Fibroblast of skin of scalp (primary cell): ENCODE results near the gene GRIA4.
"Not testable (repeated sequence)": the region's sequence is repeated elsewhere in the genome, so short reads cannot be mapped to it uniquely, and the experiment has no call there.

Experiments used
- DNase-seq: peaks from one replicate; pipeline ENCODE4 v3.0.0-alpha.2; 2013

Gene GRIA4

DNA sequence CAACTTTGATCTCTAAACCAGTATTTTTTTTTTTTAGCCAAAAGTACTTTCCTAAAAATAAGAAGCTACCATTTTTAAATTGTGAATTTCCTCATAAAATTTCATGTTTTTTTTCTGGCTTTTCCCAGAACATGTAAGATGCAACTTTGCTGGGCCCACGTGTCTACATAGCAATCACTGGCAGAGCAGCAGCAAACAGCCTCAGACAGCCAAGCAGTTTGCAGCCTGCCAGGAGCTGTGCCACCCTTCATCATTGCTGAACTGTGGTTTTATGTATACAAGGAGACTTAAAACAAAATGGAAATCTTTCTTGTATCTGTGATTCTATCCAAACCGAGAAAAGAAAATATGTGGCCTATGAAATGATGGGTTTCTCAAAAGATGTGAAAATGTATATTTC is 110.2 kb downstream of the GRIA4 start:
- DNase-seq = no peak

DNA sequence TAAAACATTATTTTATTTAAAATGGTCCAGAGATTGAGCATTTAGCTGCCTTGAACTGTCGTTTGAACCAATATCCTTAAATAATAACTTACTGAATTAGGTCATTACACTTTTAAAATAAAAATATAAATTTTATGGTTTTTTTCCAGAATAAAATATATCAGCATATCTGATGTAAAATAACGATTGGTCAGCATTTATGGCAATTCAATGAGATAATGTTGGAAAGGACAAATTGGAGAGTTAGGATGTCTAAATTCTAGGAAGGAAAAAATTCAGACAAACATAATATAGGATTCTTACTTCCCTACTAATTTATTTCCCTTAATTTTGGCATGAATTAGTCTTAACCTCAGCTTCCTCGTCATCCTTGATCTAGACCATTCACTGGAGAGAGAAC is 113.4 kb downstream of the GRIA4 start:
- DNase-seq = no peak

DNA sequence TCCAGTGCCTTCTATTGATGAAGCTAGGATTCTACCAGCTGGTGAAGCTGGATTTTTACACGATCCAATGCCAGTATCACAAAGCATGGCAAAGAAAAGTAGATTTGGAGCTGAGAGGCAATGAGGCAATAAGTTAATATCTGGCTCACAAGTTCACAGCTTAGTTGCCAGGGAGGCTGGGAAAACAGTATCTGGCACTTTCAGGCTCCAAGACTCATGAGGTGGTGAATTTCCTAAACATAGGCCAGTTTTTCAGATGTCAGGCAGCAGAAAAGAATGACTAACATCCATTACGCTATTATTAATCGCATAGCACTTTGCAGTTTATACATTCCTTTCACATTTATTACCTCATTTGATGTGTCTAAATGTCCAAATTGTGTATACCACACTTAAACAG is 122.7 kb downstream of the GRIA4 start:
- DNase-seq = no peak

DNA sequence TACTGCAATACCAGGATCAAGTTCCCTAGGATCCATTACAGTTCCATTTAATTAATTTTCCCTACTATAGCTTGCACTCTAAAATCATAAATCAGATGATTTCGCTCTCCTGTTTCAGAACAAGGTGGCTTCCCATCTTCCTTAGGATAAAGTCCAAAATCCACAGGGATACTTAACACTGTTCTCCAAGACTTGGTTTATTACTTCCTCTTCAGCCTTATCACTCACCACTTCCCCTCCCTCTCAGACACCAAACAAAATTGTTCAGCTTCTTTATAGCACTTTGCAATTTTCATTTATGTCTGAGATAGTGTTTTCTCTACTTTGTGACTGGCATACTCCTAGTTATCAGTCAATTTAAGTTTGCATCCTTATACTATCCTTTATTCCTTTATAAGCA is 124.6 kb downstream of the GRIA4 start:
- no peak for DNase-seq

DNA sequence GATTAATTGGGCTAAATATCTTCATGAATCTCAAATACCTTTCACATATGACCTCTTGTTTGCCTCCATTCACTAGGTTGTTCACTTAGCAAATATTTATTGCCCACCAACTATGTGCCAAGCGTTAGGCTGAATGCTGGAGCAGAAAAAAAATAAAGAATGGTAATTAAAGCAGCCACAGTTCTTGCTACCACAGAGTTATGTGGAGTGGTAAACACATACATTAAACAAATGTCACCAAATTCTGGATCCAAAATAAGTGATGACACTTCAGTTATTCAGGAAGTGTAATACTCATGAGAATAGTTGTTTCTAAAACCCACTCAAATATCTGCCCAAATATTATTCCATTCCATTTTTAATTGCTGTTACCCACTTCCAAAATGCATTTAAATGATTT is 128.4 kb downstream of the GRIA4 start:
- DNase-seq = no peak

- no peak for DNase-seq
These were observed 129.3 kb downstream of the GRIA4 start for GRCh38 chr11:105738986-105739795.

GRCh38 chr11:105740164-105740903 is 130.5 kb downstream of the GRIA4 start:
- DNase-seq = no peak

GRCh38 chr11:105741488-105742020 is 131.7 kb downstream of the GRIA4 start:
- no peak for DNase-seq

- no peak for DNase-seq
These were observed 144.4 kb downstream of the GRIA4 start for GRCh38 chr11:105754260-105754659.

DNA sequence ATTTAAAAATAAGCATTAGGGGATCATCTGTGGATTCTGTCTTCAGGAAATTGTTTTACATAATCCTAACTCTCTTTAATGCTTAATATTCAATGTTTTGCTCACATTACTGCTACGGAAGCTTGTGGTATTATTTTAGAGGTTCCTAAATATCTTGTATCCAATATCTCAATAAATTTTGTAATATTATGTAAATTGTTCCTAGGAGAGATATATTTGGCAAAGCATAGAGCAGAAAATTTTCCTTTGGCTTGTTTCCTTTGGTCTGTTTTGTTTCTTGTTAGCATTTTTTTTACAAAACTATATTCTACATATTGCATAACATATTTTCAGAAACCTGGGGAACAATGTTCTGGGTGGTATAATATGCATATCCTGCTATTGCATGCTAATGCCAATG is 144.8 kb downstream of the GRIA4 start:
- DNase-seq = no peak

GRCh38 chr11:105757107-105757506 is 147.2 kb downstream of the GRIA4 start:
- no peak for DNase-seq

DNA sequence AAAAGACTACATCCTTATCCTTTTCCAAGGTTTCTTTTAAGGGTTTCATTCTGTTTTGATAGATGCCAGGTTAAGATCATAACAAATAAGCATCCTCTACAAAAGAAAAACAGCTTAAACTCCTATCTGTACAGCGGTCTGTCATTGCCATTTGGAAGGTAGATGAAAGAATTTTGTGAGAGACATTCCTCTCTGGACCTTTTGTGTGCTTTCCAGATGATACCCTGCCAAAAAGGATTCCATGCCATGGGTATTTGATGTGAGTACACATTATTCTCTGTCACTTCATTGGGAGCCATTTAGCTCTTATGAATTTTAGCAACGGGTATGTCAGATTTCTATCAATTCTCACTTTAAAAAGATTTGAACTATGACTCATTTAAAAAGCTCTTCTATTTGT is 153.7 kb downstream of the GRIA4 start:
- DNase-seq = no peak

GRCh38 chr11:105767931-105768330 is 158.1 kb downstream of the GRIA4 start:
- DNase-seq = no peak

GRCh38 chr11:105769627-105770026 is 159.8 kb downstream of the GRIA4 start:
- DNase-seq = no peak

DNA sequence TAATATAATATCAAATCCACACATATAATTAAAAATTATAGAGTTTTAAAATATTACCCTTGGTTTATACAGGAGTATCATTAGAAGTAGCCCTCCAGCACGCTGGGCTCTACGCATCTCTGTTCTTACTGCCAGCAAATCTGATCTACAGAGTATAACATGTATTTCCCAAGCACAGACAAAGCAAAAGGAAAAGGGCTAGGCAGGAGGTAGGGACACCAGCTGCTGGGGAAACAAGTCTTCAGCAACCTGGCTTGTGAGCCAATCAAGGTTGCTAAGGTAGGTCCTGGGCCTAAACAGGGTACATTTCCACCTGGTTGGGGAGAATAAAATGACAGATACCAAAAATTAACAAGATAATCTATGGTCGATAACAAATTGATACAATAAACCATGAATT is 163.6 kb downstream of the GRIA4 start:
- DNase-seq = not testable (repeated sequence)

DNA sequence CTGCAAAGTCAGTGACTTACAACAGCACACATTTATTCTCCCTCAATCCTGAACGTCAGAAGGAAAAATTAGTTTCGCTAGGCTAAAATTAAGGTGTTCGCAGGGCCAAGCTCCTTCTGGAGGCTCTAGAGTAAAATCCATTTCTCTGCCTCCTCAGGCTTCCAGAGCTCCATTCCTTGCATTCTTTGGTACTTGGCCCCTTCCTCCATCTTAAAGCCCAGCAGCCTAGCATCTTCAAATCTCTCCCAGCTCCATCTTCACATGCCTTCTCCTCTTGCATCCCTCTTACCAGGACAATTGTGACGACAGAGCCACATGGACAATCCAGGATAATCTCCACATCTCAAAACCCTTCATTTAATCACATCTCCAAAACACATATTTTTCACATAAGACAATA is 165.0 kb downstream of the GRIA4 start:
- no peak for DNase-seq

- no peak for DNase-seq
These were observed 171.1 kb downstream of the GRIA4 start for GRCh38 chr11:105780781-105781525.

DNA sequence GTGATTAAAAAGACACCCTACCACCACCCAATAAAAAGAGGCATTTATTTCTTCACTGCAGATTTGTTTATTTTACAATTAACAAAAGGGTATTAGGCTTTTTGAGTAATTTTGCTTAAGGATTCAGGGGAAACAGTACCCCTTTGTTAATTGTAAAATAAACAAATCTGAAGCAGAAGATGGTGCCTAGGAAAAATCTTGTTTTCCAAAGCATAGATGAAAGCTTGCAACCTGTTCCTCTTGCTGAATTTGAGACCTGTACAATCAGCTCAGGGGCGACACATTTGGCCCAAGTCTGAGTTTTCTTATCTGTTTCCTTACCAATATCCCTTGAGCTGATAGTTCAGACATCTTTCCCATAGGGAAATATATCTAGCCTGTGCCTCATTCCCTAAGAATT is 171.9 kb downstream of the GRIA4 start:
- DNase-seq = no peak

DNA sequence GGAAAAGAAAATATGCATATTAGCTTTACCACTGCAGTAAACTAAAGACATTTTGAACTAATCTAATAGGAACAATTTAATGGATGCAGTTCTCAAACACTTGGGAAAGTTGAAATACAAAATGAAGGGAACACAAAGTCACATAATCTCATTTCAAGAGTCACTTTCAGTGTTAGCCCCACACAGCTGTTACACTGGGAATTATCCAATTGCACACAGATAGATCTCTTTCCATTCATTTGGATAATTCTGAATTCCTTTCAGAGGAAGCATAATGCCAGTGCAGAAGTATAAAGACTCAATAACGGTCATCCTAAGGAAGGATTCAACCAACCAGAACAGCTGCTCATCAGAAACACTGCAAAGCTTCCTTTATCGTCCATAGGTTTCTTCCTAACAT is 173.3 kb downstream of the GRIA4 start:
- no peak for DNase-seq

DNA sequence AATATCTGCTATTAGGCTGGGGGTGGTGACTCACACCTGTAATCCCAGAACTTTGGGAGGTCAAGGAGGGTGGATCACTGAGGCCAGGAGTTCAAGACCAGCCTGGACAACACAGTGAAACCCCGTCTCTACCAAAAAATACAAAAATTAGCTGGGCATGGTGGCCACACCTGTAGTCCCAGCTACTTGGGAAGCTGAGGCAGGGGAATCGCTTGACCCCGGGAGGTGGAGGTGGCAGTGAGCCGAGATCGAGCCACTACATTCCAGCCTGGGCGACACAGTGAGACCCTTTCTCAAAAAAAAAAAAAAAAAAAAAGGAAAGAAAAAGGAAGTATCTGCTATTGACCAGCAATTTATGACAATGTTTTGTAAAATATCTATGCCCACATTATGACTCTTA is 176.0 kb downstream of the GRIA4 start:
- DNase-seq = not testable (repeated sequence)

DNA sequence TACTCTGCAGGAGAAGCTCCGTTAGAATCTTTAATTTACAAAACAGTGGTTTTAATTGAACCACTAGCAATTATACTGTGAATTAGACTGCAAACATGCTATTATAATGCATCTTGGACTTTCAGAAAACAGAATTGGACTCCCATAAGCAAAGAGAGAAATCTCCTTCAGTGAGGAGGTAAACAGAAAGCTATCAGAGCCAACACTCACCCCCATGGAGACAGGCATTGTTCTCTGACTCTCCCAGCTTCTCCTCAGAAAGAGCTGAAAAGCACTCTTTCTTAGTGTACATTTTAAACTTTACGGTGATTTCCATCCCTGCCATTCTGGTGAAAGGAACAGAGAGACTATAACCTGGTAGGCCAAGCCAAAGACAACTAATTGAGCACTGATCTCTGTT is 176.9 kb downstream of the GRIA4 start:
- DNase-seq = no peak

- DNase-seq = no peak
These were observed 179.9 kb downstream of the GRIA4 start for GRCh38 chr11:105789579-105790420.
